K562 (cell line): ENCODE measurements around the gene PPP1R37. TPM values are rescaled to one million over a fixed set of nuclear protein-coding genes. Genes with fewer than 3 reads are reported as not detected.

Experiments
- DACH1 ChIP-seq: fragments of 450-650 bp; IDR thresholded peaks from 2 replicates; pipeline ENCODE4 v1.6.1; 2018; ENCODE audit not compliant: partially characterized antibody
- EGR1 ChIP-seq: fragments of 450-650 bp; conservative IDR thresholded peaks from 2 replicates; pipeline ENCODE4 v1.6.1; 2017; ENCODE audit warnings: mild to moderate bottlenecking
- GTF2E2 ChIP-seq: fragments of 200-800 bp; sonication (Bioruptor generic); IDR thresholded peaks from 2 replicates; pipeline ENCODE4 v1.6.1; 2016; ENCODE audit warnings: missing genetic modification characterization, missing compliant biosample characterization
- HDAC6 ChIP-seq: IDR thresholded peaks from 2 replicates; pipeline ENCODE4 v1.6.1; 2012; ENCODE audit warnings: low read depth, mild to moderate bottlenecking, control low read depth, inconsistent platforms, low read length, moderate library complexity
- JUNB ChIP-seq: fragments of 450-650 bp; formaldehyde crosslinking; conservative IDR thresholded peaks from 2 replicates; pipeline ENCODE4 v1.4.0; 2020; ENCODE audit warnings: mild to moderate bottlenecking
- KDM5B ChIP-seq: fragments of 200-600 bp; sonication (generic); IDR thresholded peaks from 2 replicates; pipeline ENCODE4 v1.6.1; 2012; ENCODE audit warnings: low read depth, mild to moderate bottlenecking, moderate library complexity, low read length, control low read depth, inconsistent platforms; ENCODE audit not compliant: insufficient replicate concordance
- MXI1 ChIP-seq: IDR thresholded peaks from 2 replicates; pipeline ENCODE4 v1.6.1; 2011; ENCODE audit warnings: low read depth, mild to moderate bottlenecking, improper control_type of control experiment, low read length
- NR4A1 ChIP-seq, 2 experiments: fragments of 250-450 bp in 1 of 2; fragments of 450-650 bp in 1 of 2; sonication (Bioruptor Pico) in 1 of 2; IDR thresholded peaks; 2 replicates each; pipeline versions ENCODE4 v1.4.0 to v1.6.1; 2016 to 2020; ENCODE audit warnings: mild to moderate bottlenecking in 2 of 2, missing compliant biosample characterization in 1 of 2, missing genetic modification characterization in 1 of 2, moderate library complexity in 1 of 2
- PHB2 ChIP-seq: fragments of 450-650 bp; IDR thresholded peaks from 2 replicates; pipeline ENCODE4 v1.6.1; 2017; ENCODE audit warnings: low read depth
- POLR2A ChIP-seq: fragments of 450-650 bp; conservative IDR thresholded peaks from 2 replicates; pipeline ENCODE4 v1.6.1; 2016
- RFX1 ChIP-seq: fragments of 450-650 bp; IDR thresholded peaks from 2 replicates; pipeline ENCODE4 v1.6.1; 2016; ENCODE audit warnings: mild to moderate bottlenecking, moderate library complexity
- SMAD3 ChIP-seq: fragments of 450-650 bp; formaldehyde crosslinking; conservative IDR thresholded peaks from 2 replicates; pipeline ENCODE4 v1.4.0; 2020; ENCODE audit warnings: mild to moderate bottlenecking
- TAF1 ChIP-seq: IDR thresholded peaks from 2 replicates; pipeline ENCODE4 v1.6.1; 2011; ENCODE audit warnings: mild to moderate bottlenecking, low read length, moderate library complexity; ENCODE audit not compliant: insufficient read depth, control insufficient read depth, severe bottlenecking; ENCODE audit errors: extremely low read depth
- polyA plus RNA-seq, 8 experiments: library from polyadenylated mRNA; depleted of rRNA in 4 of 8; stranded (reverse) in 5 of 8; unstranded in 3 of 8; fragments of >200 nt; fragmentation: Nextera tagmentation in 2 of 8; fragmentation: Illumina TruSeq in 1 of 8; extraction: Ambion mirVana in 2 of 8; extraction: Trizol in 1 of 8; gene quantifications; 2 replicates each; pipeline versions ENCODE4 v1.2.1 to v1.2.3, GENCODE V29; 2011 to 2014; ENCODE audit warnings: inconsistent platforms in 1 of 8, missing spikeins in 1 of 8
- total RNA-seq, 7 experiments: library from RNA; depleted of rRNA in 6 of 7; stranded (reverse); fragments of >200 nt in 6 of 7; fragmentation: Illumina TruSeq in 2 of 7; extraction: Trizol in 2 of 7; gene quantifications; 2 replicates each; pipeline versions ENCODE4 v1.2.1 to v1.2.3, GENCODE V29; 2011 to 2021; ENCODE audit warnings: low replicate concordance in 1 of 7
- TF ChIP-seq, protein P1 (sequence below), 2 experiments: fragments of 450-650 bp in 1 of 2; sonication (generic) in 1 of 2; formaldehyde crosslinking in 1 of 2; IDR thresholded peaks; 2 replicates each; pipeline versions ENCODE4 v1.7.1 to v1.9.0; 2016 to 2022; ENCODE audit warnings: inconsistent platforms in 1 of 2, mild to moderate bottlenecking in 1 of 2, missing genetic modification reagents in 1 of 2
- TF ChIP-seq, protein P2 (sequence below), 2 experiments: fragments of 200-800 bp in 1 of 2; sonication (Bioruptor generic) in 1 of 2; sonication (generic) in 1 of 2; formaldehyde crosslinking in 1 of 2; IDR thresholded peaks in 1 of 2; conservative IDR thresholded peaks in 1 of 2; 2 replicates each; pipeline versions ENCODE4 v1.5.0 to v1.6.1; 2016 to 2020; ENCODE audit warnings: missing compliant biosample characterization in 1 of 2, missing genetic modification characterization in 1 of 2, missing genetic modification reagents in 1 of 2

PPP1R37 gene
- total and polyA plus RNA-seq, 9 of the 15 experiments (the other 6 are each of a cell fraction or from before 2014, with no cell fraction given), result 0.04 to 20.3 (median 7.3) TPM

- peak; percentile 5 for TF ChIP-seq DACH1
- TF ChIP-seq JUNB (CRISPR knock-in tag), result no peak
- 0 out of 2 replicates have a peak, but pooled peaks have one; percentile 37 for TF ChIP-seq MXI1
- peak; percentile 64 for TF ChIP-seq POLR2A
- no peak for TF ChIP-seq HDAC6
- TF ChIP-seq GTF2E2 (tag), result no peak; the same call in 1 of the 2 replicates
- TF ChIP-seq KDM5B, result peak; percentile 24
- TF ChIP-seq, protein P1, sequence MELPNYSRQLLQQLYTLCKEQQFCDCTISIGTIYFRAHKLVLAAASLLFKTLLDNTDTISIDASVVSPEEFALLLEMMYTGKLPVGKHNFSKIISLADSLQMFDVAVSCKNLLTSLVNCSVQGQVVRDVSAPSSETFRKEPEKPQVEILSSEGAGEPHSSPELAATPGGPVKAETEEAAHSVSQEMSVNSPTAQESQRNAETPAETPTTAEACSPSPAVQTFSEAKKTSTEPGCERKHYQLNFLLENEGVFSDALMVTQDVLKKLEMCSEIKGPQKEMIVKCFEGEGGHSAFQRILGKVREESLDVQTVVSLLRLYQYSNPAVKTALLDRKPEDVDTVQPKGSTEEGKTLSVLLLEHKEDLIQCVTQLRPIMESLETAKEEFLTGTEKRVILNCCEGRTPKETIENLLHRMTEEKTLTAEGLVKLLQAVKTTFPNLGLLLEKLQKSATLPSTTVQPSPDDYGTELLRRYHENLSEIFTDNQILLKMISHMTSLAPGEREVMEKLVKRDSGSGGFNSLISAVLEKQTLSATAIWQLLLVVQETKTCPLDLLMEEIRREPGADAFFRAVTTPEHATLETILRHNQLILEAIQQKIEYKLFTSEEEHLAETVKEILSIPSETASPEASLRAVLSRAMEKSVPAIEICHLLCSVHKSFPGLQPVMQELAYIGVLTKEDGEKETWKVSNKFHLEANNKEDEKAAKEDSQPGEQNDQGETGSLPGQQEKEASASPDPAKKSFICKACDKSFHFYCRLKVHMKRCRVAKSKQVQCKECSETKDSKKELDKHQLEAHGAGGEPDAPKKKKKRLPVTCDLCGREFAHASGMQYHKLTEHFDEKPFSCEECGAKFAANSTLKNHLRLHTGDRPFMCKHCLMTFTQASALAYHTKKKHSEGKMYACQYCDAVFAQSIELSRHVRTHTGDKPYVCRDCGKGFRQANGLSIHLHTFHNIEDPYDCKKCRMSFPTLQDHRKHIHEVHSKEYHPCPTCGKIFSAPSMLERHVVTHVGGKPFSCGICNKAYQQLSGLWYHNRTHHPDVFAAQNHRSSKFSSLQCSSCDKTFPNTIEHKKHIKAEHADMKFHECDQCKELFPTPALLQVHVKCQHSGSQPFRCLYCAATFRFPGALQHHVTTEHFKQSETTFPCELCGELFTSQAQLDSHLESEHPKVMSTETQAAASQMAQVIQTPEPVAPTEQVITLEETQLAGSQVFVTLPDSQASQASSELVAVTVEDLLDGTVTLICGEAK (IDR thresholded peaks at IDR 0.05), result peak; percentile 84
- TF ChIP-seq, protein P1 (CRISPR knock-in tag; IDR thresholded peaks at IDR 0.05), result no peak
- peak; percentile 84 for TF ChIP-seq EGR1
- peak; percentile 89 for TF ChIP-seq RFX1
- TF ChIP-seq SMAD3 (CRISPR knock-in tag), result 0 out of 2 replicates have a peak, but pooled peaks have one; percentile 14
- peak; percentile 27 for TF ChIP-seq TAF1
- TF ChIP-seq NR4A1 (CRISPR knock-in tag; IDR thresholded peaks at IDR 0.05), result no peak
- 0 out of 2 replicates have a peak, but pooled peaks have one; percentile 35 for TF ChIP-seq NR4A1 (tag; IDR thresholded peaks at IDR 0.05)
- no peak for TF ChIP-seq PHB2
- TF ChIP-seq, protein P2, sequence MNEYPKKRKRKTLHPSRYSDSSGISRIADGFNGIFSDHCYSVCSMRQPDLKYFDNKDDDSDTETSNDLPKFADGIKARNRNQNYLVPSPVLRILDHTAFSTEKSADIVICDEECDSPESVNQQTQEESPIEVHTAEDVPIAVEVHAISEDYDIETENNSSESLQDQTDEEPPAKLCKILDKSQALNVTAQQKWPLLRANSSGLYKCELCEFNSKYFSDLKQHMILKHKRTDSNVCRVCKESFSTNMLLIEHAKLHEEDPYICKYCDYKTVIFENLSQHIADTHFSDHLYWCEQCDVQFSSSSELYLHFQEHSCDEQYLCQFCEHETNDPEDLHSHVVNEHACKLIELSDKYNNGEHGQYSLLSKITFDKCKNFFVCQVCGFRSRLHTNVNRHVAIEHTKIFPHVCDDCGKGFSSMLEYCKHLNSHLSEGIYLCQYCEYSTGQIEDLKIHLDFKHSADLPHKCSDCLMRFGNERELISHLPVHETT (CRISPR knock-in tag; conservative IDR thresholded peaks at IDR 0.05 in 1 of 2, IDR thresholded peaks at IDR 0.05 in 1 of 2), result peak in 1 of 2 experiments; percentile 100; a peak in 2 of 4 replicates
These were observed at the start of gene PPP1R37 (continued) for GRCh38 chr19:45092747-45093678.
